ENCODE data around the gene OSGEP. TPM values are rescaled to one million over a fixed set of nuclear protein-coding genes. Genes with fewer than 3 reads are reported as not detected.

Gene OSGEP
- total RNA-seq, 1 experiment from 2014 or later: 50.8 TPM

DNA sequence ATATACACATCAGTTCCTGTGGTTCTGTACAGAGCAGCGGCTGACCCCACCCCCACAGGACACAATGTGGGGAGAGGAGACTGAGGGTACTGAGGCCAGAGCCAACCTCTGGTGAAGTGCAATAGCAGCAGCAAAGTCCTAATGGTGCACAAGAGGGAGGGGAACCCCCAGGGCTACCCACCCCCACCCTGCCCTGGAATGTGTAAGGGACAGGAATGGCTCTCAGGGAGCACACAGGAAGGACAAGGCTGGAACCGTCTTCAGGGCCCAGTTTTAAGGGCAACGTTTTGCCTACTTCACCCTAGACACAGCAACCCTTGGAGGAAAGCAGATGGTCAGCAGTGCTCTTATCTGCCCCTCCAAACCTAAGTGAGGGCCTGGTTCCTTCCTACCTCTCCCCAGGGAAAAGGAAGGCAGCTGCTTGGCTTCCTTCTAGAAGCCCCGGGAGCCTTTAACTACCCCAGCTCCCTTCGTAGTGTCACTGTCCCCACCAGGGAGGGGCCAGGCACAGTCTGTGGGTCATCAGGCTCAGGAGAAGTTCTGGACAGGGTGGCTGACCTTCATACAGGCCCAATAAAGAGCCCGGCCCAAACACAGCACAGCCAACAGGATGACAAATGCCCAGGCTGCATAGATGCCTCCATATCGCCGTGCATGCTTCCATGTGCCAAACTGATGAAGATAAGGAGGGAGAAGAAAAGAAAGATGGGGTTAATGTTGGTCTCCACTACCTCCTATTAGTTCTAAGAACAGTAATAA is 3.6 kb upstream of the OSGEP start:
- no peak overlapping the region for H4K8ac ChIP-seq (replicated peaks; ENCODE audit: insufficient read length, low read depth, low read length)
- peaks cover 0 to 24% (median 18%) of the 10 kb centered on the region in 3 experiments for H3K36me3 Mint-ChIP-seq (ENCODE audit: insufficient read depth in 1 of 3, low read depth in 3 of 3)
- DNase-seq: no peak
- H2BK120ac ChIP-seq (ENCODE audit: low read depth, low read length, poor library complexity, severe bottlenecking): no peak overlapping the region
- H2BK15ac ChIP-seq (ENCODE audit: low read depth, low read length): no peak overlapping the region
- WGBS (ENCODE audit: extremely low coverage, insufficient read length, low lambda C conversion rate): no CpG with 5 or more reads among the region's 8 CpGs
- no peak overlapping the region for H4K5ac ChIP-seq (ENCODE audit: insufficient read length, low read depth, low read length)
- no peak overlapping the region for H3K14ac ChIP-seq (ENCODE audit: insufficient read depth, low read length)
- no peak overlapping the region for H3K56ac ChIP-seq (ENCODE audit: insufficient read length, low read depth, low read length)
- no peak overlapping the region for H2BK5ac ChIP-seq (ENCODE audit: insufficient read length, low read length)
- H3T11ph ChIP-seq (ENCODE audit: low read length): no peak overlapping the region
- H3K23ac ChIP-seq (ENCODE audit: insufficient read length, low read depth, low read length): no peak overlapping the region
- peak overlapping the region in 1 of 2 experiments; percentile 36; a peak in 2 of 5 replicates for H3K4me3 Mint-ChIP-seq
- H3K27ac ChIP-seq (ENCODE audit: insufficient read length, low read depth, low read length): no peak overlapping the region
- peaks cover 4 to 5% of the 10 kb centered on the region in 2 experiments; a peak in 3 of 5 replicates for H3K9me3 Mint-ChIP-seq
- TF ChIP-seq, protein P1, sequence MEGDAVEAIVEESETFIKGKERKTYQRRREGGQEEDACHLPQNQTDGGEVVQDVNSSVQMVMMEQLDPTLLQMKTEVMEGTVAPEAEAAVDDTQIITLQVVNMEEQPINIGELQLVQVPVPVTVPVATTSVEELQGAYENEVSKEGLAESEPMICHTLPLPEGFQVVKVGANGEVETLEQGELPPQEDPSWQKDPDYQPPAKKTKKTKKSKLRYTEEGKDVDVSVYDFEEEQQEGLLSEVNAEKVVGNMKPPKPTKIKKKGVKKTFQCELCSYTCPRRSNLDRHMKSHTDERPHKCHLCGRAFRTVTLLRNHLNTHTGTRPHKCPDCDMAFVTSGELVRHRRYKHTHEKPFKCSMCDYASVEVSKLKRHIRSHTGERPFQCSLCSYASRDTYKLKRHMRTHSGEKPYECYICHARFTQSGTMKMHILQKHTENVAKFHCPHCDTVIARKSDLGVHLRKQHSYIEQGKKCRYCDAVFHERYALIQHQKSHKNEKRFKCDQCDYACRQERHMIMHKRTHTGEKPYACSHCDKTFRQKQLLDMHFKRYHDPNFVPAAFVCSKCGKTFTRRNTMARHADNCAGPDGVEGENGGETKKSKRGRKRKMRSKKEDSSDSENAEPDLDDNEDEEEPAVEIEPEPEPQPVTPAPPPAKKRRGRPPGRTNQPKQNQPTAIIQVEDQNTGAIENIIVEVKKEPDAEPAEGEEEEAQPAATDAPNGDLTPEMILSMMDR (conservative IDR thresholded peaks at IDR 0.05): no peak
- peak overlapping the region in 1 of 3 experiments; percentile 80; a peak in 1 of 7 replicates for H3K27ac Mint-ChIP-seq
- peaks cover 13% of the 10 kb centered on the region; the same call in 1 of the 2 replicates for H3K79me2 ChIP-seq (ENCODE audit: insufficient read depth, low read length)
- peaks cover 18 to 26% of the 10 kb centered on the region in 2 experiments for H3K4me1 Mint-ChIP-seq
- no peak overlapping the region for H3K4me2 ChIP-seq (ENCODE audit: insufficient read depth, insufficient read length, low read length)
- no peak overlapping the region for H2AK5ac ChIP-seq (ENCODE audit: insufficient read length, low read length)
- H3K18ac ChIP-seq (ENCODE audit: insufficient read length, low read depth, low read length): no peak overlapping the region
- H3K9me3 ChIP-seq (ENCODE audit: control insufficient read depth, low read depth, low read length): no peaks in the 10 kb centered on the region
- no peak overlapping the region for H2AFZ ChIP-seq (ENCODE audit: low read length)
- H3K23me2 ChIP-seq (ENCODE audit: insufficient read length, low read depth, low read length, poor library complexity, severe bottlenecking): peaks cover 10% of the 10 kb centered on the region
- no peaks in the 10 kb centered on the region for H4K20me1 ChIP-seq (ENCODE audit: control insufficient read depth, insufficient read depth, insufficient read length)
- H3K9ac ChIP-seq (ENCODE audit: extremely low read depth, insufficient read length, low read length): no peak overlapping the region
- no peak overlapping the region for H4K91ac ChIP-seq (ENCODE audit: insufficient read length, low read depth, low read length)
- no peak overlapping the region for H3K4ac ChIP-seq (ENCODE audit: low read depth, low read length)
- H2BK12ac ChIP-seq (ENCODE audit: insufficient read length, low read depth, low read length): no peak overlapping the region
- H3K4me1 ChIP-seq (ENCODE audit: insufficient read depth, low read length): no peaks in the 10 kb centered on the region; the same call in 1 of the 2 replicates
- no peaks in the 10 kb centered on the region for H3K27me3 ChIP-seq (ENCODE audit: insufficient read depth, low read length)
- no peak overlapping the region for H2BK20ac ChIP-seq (ENCODE audit: low read depth, low read length, poor library complexity, severe bottlenecking)
- peaks cover 6% of the 10 kb centered on the region for H3K79me1 ChIP-seq (ENCODE audit: insufficient read depth, low read depth, low read length, poor library complexity, severe bottlenecking)
- H3K27me3 Mint-ChIP-seq (ENCODE audit: low read depth): no peaks in the 10 kb centered on the region
